ENCODE results near the gene GVQW3.

DNA sequence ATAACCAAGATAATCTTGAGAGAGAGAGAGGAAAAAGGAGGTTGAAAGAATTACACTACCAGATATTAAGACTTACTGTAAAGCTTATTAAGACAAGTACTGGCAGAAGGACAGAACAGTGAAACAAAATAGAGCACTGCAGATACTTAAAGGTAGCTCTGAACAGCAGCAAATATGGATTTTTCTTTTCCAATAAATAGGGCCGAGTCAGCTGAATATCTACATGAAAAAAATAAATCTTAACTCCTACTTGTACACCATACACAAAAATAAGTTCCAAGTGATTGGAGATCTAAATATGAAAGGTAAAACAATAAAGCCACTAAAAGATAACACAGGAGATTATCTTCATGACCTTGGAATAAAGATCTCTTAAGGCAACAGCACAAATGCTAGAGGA is 12.6 kb upstream of the GVQW3 start:
- TF ChIP-seq CTCF (IDR thresholded peaks at IDR 0.05) (no peak), POLR2A (IDR thresholded peaks at IDR 0.05) (no peak)
